GM04503 (cell line): ENCODE measurements around the gene CEP131.

Experiments used
- DNase-seq: peaks from one replicate; pipeline ENCODE4 v3.0.0-alpha.2; 2012; ENCODE audit warnings: low read depth

Gene CEP131

DNA sequence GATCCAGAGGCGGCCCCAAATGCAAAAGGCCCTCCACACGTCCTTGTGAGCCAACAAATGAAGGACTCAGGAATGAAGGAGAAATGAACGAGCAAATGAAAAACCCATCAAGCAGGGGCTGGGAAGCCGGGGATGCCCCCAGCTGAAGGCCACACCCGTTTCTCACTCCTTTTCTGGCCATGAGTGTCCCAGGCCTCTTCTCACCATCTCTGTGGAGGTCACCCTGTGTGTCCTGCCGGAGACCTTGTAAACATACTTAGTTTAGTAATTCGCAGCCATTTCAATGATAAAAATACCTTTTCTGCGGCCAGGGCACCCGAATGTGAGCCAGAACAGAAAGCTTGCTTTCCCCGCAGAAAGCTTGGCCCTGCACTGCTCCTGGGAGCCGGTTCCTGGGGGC, 35.6 kb downstream of the CEP131 start:
- DNase-seq = no peak

- no peak for DNase-seq
Measured at GRCh38 chr17:81186203-81186602, 36.6 kb downstream of the CEP131 start.

GRCh38 chr17:81184555-81184954, 38.2 kb downstream of the CEP131 start:
- no peak for DNase-seq

DNA sequence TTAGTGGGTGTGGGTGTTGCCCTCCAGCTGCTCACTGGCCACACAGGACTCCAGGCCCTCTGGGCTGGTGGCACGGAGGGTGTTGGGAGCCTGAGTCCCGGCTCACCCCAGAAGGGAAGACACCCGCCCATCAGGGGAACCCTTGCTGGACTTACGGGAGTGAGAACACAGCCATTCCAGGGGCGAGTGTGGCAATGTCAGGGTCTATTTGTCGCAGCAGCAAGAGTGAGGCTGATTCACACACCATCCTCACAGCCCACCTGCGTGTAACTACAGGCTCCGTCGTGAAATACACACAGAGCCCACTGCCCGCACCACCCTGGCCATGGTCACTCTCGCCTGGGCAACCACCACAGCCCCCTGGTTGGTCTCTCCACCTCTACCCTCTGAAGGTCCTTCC, 39.0 kb downstream of the CEP131 start:
- no peak for DNase-seq

GRCh38 chr17:81183316-81183715, 39.4 kb downstream of the CEP131 start:
- DNase-seq = no peak

DNA sequence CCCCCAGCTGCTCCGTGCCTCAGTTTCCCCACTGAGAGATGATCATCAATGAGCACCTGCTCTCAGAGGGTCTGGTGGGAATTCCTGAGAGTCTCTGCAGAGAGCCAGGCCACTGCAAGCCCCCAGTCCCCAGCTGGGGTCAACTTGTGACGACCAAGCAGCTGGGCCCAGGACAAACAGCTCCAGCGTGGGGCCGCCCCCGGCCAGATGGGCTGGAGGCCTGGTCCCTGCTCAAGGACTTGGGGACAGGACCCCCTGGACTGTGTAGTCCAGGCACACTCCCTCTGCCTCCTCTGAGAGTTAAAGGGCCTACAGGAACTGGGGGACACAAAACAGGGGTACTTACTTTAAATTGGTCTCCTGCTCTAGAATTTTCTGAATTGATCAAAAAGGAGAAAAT, 40.2 kb downstream of the CEP131 start:
- DNase-seq = no peak

- no peak for DNase-seq
Measured at GRCh38 chr17:81181811-81182185, 41.0 kb downstream of the CEP131 start.

DNA sequence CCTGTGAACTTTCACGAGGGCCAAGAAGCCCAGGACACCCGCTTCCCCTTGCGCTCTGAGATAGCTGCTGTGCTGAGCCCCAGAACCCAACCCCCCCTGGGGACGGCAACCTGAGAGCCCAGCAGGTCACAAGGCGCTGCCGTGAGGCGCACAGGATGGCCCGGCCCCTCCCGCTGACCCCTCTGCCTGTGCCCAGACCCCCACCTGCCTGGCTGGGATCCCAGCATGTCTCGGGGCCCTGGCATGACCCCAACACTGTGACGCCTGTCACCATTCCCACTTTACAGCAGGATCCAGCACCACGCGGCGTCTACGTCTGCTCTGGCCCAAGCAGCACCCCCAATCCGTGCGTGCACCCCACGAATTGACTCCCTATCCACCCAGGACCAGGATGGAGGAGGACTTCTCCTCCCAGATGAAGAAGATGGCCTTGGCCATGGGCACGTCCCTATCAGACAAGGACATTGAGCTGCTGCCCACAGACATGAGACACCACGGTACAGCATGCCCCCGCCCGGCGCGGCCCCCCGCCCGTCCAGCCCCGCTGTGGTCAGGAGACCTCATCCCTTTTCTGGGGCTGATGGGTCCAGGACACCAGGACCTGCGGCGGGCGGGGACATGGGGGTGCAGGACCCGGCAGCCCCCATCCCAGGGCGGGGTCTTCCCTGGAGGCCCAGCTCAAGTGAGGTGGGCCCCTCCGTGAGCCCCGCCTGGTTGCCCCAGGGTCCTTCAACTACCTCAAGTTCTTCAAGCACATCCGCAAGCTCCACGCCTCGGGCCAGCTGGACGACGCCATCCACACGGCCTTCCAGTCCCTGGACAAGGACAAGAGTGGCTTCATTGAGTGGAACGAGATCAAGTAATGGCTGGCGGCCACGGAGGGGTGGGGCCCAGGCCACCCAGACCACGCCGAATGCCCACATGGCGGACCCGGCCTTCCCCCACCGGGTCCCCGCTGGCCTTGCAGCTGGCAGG, 41.6 kb downstream of the CEP131 start:
- no peak for DNase-seq

GRCh38 chr17:81179861-81180260, 42.9 kb downstream of the CEP131 start:
- DNase-seq = no peak

- DNase-seq = no peak
Measured at GRCh38 chr17:81179220-81179619, 43.5 kb downstream of the CEP131 start.

DNA sequence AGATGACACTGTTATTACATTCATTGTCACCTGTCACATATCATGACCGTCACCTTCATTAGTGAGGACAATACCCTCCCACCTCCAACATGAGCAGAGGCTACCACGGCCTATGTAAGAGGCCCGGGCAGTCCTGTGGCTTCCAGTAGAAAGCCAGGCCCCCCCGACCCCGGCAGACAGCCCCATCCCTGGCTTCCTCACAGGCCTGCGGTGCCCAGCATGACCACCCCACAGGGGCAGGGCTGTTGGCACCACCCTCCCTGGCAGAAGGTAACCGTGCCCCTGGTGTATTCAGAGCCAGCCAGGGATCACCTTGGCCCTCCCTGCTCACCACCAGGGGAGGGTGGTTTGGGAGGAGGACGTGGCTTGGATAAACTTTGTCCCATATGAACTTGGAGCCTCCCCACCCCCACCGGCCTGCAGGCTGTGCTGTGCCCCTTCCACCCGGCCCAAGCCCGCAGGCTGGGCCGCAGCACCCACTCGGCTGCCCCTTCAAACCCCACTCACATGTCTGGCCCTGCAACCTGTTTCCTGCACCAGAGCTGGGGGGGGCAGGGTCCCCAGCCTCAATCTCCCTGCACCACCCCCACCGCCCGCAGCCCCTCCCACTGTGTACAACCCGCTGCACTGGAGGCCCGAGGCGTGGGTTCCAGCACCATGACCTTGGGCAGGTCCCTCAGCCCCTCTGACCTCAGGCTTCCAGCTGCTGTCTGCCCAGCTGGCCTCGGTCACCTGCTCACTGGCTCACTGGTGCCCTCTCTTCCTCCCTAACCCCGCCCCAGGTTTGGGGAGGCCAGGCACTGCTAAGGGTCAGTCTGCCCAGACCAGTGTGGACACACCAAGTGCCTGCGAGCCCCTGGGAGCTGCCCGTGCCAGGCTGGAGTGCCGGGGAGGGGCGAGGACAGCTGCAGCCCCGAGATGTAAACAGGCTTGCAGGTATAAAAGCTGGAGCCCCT, 44.4 kb downstream of the CEP131 start:
- no peak for DNase-seq

DNA sequence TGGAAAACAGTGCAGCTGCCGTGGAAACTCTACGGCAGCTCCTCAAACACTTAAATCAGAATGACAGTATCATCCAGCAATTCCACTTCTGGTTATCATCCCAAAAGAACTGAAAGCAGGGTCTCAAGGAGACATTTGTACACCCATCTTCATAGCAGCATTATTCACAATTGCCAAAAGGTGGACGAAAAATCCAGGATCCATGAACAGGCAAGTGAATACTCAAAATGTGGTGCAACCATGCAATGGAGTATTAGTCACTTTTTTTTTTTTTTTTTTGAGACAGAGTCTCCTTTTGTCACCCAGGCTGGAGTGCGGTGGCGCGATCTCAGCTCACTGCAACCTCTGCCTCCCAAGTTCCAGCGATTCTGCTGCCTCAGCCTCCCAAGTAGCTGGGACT, 46.1 kb downstream of the CEP131 start:
- DNase-seq = no peak

- peak; percentile 59 for DNase-seq
Measured at GRCh38 chr17:81173762-81174155, 49.0 kb downstream of the CEP131 start.

- no peak for DNase-seq
Measured at GRCh38 chr17:81173052-81173761, 49.6 kb downstream of the CEP131 start.

GRCh38 chr17:81171941-81172340, 50.8 kb downstream of the CEP131 start:
- DNase-seq = no peak

- DNase-seq = no peak
Measured at GRCh38 chr17:81170727-81171494, 51.9 kb downstream of the CEP131 start.

DNA sequence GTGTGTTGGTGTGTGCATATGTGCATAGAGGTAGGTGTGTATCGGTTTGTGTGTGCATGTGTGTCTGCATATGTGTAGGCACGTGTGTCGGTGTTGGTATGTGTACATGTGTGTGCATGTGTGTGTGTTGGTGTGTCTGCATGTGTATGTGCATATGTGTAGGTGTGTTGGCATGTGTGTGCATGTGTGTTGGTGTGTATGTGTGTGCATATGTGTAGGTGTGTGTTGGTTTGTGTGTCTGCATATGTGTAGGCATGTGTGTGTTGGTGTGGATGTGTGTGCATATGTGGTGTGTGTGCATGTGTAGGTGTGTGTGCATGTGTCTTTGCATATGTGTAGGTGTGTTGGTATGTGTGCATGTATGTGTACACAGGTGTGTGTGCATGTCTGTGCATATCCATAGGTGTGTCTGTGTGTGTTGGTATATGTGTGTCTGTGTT, 52.9 kb downstream of the CEP131 start:
- DNase-seq = no peak

- no peak for DNase-seq
Measured at GRCh38 chr17:81167638-81168037, 55.1 kb downstream of the CEP131 start.

DNA sequence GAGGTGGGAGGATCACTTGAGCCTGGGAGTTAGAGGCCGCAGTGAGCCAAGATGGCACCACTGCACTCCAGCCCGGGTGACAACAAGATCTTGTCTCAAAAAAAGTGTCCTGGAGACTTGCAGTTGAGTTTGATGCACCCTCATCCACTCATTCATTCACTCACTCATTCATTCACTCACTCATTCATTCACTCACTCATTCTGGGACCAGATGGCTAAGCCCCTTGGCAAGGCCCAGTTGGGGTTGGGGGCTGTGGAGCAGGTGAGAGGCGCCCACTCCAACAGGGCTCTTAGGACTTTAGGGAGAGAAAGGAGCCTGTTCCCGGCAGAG, 55.6 kb downstream of the CEP131 start:
- no peak for DNase-seq

DNA sequence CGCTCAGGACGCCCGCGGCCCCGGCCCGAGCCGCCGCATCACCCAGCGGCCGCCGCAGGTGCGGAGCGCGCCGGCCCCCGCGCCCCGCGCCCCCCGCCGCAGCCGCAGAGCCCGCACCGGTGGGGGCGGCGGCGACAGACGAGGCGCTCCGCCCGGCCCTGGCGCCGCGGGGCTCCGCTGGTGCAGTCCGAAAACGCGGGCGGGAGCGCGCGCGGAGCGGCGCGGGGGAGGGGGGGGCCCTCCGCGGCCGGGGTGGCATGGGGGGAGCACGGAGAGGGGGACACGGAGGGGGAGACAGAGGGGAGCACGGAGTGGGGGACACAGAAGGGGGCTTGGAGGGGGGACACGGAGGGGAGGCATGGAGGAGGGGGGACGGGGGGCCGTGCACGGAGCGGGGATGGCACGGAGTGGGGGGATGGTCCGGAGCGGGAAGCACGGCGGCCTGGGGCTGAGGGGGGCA, 56.7 kb downstream of the CEP131 start, which contains the start of gene AATK:
TSS of gene AATK (minus strand) at position 189 of the 460 bp plus-strand sequence. CDS start 229 bp downstream, outside the sequence.
- no peak for DNase-seq
